Colonic mucosa (tissue), 4 donors: ENCODE measurements around the gene EPB41L5. TPM values are rescaled to one million over a fixed set of nuclear protein-coding genes. Genes with fewer than 3 reads are reported as not detected.

Experiments used
- DNase-seq: peaks from one replicate; pipeline ENCODE4 v3.0.0-alpha.2; 2020
- H3K27ac ChIP-seq: fragments of 200-600 bp; one replicate; pipeline ENCODE4 v1.8.0; 2021
- H3K27me3 ChIP-seq: fragments of 200-600 bp; one replicate; pipeline ENCODE4 v1.8.0; 2021
- H3K36me3 ChIP-seq: fragments of 200-600 bp; one replicate; pipeline ENCODE4 v1.8.0; 2021
- H3K4me1 ChIP-seq: fragments of 200-600 bp; one replicate; pipeline ENCODE4 v1.8.0; 2021; ENCODE audit warnings: mild to moderate bottlenecking
- H3K4me3 ChIP-seq: fragments of 200-600 bp; one replicate; pipeline ENCODE4 v1.8.0; 2021
- H3K9ac ChIP-seq, 2 donors: one replicate each; pipeline ENCODE4 v1.7.0; 2013; ENCODE audit warnings: control low read depth in 2 of 2, low read depth in 2 of 2, low read length in 2 of 2
- H3K9me3 ChIP-seq: fragments of 200-600 bp; one replicate; pipeline ENCODE4 v1.8.0; 2021
- intact Hi-C: fragments of 100-400 bp; cut with DNase I; formaldehyde crosslinking; loops from one replicate; pipeline ENCODE4 v1.14.1; 2022
- total RNA-seq, 2 donors: library from RNA; stranded (reverse); fragmentation: NEBNext Ultra II Directional in 1 of 2; extraction: Animal tissue kit (Norgen Biotek cat#: 25700) in 1 of 2; gene quantifications; one replicate each; pipeline ENCODE4 v1.2.1, GENCODE V29; 2021
- TF ChIP-seq, protein P1 (sequence below): fragments of 200-600 bp; IDR thresholded peaks from one replicate; pipeline ENCODE4 v1.8.0; 2022; ENCODE audit warnings: antibody characterized with exemption, mild to moderate bottlenecking
- donor health status: healthy.
- donor health status: DM: no; HTN: no; CAD: no.
- donor health status: DM: no; HTN: no; CAD: no.

Gene EPB41L5
- total RNA-seq, 2 donors from 2014 or later, result 21.6 to 36.0 TPM

GRCh38 chr2:120204945-120205670 is 192.2 kb downstream of the EPB41L5 start:
- intact Hi-C loops, result loop anchor here (10.0 kb wide), 1 partner anchor 110 kb away; no protein-coding TSS in a partner anchor
- Histone ChIP-seq H3K27me3 (no peaks in the 10 kb centered on the region), H3K36me3 (no peaks in the 10 kb centered on the region), H3K4me1 (no peaks in the 10 kb centered on the region), H3K9me3 (no peaks in the 10 kb centered on the region), H3K4me3 (no peak overlapping the region), H3K27ac (no peak overlapping the region), H3K9ac (no peak overlapping the region)
- TF ChIP-seq, protein P1, sequence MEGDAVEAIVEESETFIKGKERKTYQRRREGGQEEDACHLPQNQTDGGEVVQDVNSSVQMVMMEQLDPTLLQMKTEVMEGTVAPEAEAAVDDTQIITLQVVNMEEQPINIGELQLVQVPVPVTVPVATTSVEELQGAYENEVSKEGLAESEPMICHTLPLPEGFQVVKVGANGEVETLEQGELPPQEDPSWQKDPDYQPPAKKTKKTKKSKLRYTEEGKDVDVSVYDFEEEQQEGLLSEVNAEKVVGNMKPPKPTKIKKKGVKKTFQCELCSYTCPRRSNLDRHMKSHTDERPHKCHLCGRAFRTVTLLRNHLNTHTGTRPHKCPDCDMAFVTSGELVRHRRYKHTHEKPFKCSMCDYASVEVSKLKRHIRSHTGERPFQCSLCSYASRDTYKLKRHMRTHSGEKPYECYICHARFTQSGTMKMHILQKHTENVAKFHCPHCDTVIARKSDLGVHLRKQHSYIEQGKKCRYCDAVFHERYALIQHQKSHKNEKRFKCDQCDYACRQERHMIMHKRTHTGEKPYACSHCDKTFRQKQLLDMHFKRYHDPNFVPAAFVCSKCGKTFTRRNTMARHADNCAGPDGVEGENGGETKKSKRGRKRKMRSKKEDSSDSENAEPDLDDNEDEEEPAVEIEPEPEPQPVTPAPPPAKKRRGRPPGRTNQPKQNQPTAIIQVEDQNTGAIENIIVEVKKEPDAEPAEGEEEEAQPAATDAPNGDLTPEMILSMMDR, result no peak
- no peak for DNase-seq

DNA sequence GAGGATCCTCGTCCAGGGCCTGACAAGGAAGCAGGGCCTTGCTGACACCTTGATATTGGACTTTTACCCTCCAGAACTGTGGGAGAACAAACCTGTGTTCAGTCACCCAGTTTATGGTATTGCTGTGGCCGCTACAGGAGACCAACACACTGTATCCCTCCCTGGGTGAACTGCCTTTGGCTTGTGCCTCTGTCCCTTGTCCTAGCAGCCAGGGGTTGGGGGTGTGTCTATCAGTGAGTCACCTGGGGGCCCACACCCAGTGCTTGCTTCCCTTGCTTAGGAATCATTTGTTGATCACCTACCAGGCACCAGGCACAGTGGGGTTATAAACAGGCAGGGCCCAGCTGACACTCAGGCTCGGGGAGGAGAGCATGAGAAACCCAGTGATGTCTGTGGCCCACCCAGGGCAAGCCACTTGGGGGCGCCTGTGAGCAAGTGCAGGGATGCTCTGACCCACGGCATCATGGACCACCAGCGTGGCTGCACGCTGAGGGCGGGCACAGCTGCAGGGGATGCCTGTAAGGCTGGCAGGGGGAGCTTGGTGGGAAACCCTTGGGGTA is 193.2 kb downstream of the EPB41L5 start:
- Histone ChIP-seq H3K4me3 (no peak overlapping the region), H3K27me3 (no peaks in the 10 kb centered on the region), H3K27ac (no peak overlapping the region), H3K9me3 (no peaks in the 10 kb centered on the region), H3K36me3 (no peaks in the 10 kb centered on the region), H3K9ac (no peak overlapping the region), H3K4me1 (no peaks in the 10 kb centered on the region)
- DNase-seq, result peak; percentile 54
- TF ChIP-seq, protein P1, result peak; percentile 40
- intact Hi-C loops, result loop anchor here (10.0 kb wide), 1 partner anchor 109 kb away; no protein-coding TSS in a partner anchor

GRCh38 chr2:120208381-120209353 is 195.8 kb downstream of the EPB41L5 start:
- Histone ChIP-seq H3K4me1 (no peaks in the 10 kb centered on the region), H3K4me3 (no peak overlapping the region), H3K36me3 (no peaks in the 10 kb centered on the region), H3K27me3 (no peaks in the 10 kb centered on the region), H3K9ac (no peak overlapping the region), H3K27ac (no peak overlapping the region), H3K9me3 (no peaks in the 10 kb centered on the region)
- DNase-seq, result no peak
- TF ChIP-seq, protein P1, result no peak
- intact Hi-C loops, result loop anchor here (10.0 kb wide), 1 partner anchor 106 kb away; no protein-coding TSS in a partner anchor

GRCh38 chr2:120209427-120210269 is 196.8 kb downstream of the EPB41L5 start:
- H3K4me3 ChIP-seq, result no peak overlapping the region
- H3K9ac ChIP-seq, result no peak overlapping the region
- intact Hi-C loops, result loop anchor here (10.0 kb wide), 1 partner anchor 105 kb away; no protein-coding TSS in a partner anchor
- DNase-seq, result no peak
- no peaks in the 10 kb centered on the region for H3K9me3 ChIP-seq
- TF ChIP-seq, protein P1, result no peak
- H3K27ac ChIP-seq, result no peak overlapping the region
- H3K27me3 ChIP-seq, result no peaks in the 10 kb centered on the region
- no peaks in the 10 kb centered on the region for H3K4me1 ChIP-seq
- H3K36me3 ChIP-seq, result no peaks in the 10 kb centered on the region
